ENCODE data around the gene KRT2. TPM values are rescaled to one million over a fixed set of nuclear protein-coding genes. Genes with fewer than 3 reads are reported as not detected.

KRT2 gene
- total and polyA plus RNA-seq, 2 of the 8 experiments (the other 6 are each of a cell fraction or from before 2014, with no cell fraction given) = not detected

GRCh38 chr12:52660934-52661499, 9.0 kb upstream of the KRT2 start:
- Histone ChIP-seq H2BK12ac (ENCODE audit: low read depth, low read length) (no peak overlapping the region), H3K56ac (replicated peaks; ENCODE audit: insufficient read length, low read depth, low read length) (no peak overlapping the region), H2BK20ac (ENCODE audit: low read length) (no peak overlapping the region), H2BK5ac (ENCODE audit: low read depth, low read length) (no peak overlapping the region), H3K27ac (ENCODE audit: low read depth, low read length) (no peak overlapping the region), H2BK15ac (ENCODE audit: low read length) (no peak overlapping the region), H2AFZ (ENCODE audit: low read length) (no peak overlapping the region), H3K79me2 (ENCODE audit: control insufficient read depth in 1 of 2, insufficient read depth in 2 of 2, low read length in 2 of 2) (no peaks in the 10 kb centered on the region), H3K14ac (ENCODE audit: insufficient read length) (no peak overlapping the region), H4K91ac (replicated peaks; ENCODE audit: insufficient read length, low read length) (no peak overlapping the region), H3K23ac (ENCODE audit: insufficient read length) (no peak overlapping the region), H3K18ac (ENCODE audit: extremely low read depth, low read length) (no peak overlapping the region), H3K9me3 (ENCODE audit: insufficient read depth in 2 of 2, low read depth in 1 of 2, low read length in 1 of 2) (no peaks in the 10 kb centered on the region), H3K4me2 (ENCODE audit: insufficient read depth in 1 of 2, low read depth in 2 of 2, low read length in 2 of 2) (no peak overlapping the region), H3K4ac (replicated peaks; ENCODE audit: insufficient read length, low read depth, low read length) (no peak overlapping the region), H3K36me3 (ENCODE audit: control insufficient read depth in 2 of 4, insufficient read depth in 4 of 4, low read length in 3 of 4) (no peaks in the 10 kb centered on the region), H3K23me2 (ENCODE audit: low read depth, low read length) (no peaks in the 10 kb centered on the region), H3K79me1 (ENCODE audit: low read depth, low read length) (no peaks in the 10 kb centered on the region), H3K4me1 (replicated peaks in 1 of 4; ENCODE audit: control insufficient read depth in 3 of 4, insufficient read depth in 4 of 4, low read length in 3 of 4) (no peaks in the 10 kb centered on the region), H4K8ac (ENCODE audit: extremely low read depth, insufficient read depth, low read length) (no peak overlapping the region), H4K20me1 (replicated peaks in 1 of 2; ENCODE audit: control insufficient read depth in 1 of 2, insufficient read depth in 2 of 2, low read length in 2 of 2) (no peaks in the 10 kb centered on the region), H3K4me3 (ENCODE audit: extremely low read depth in 1 of 4, insufficient read depth in 2 of 4, low read depth in 3 of 4, low read length in 4 of 4) (no peak overlapping the region), H3K27me3 (replicated peaks in 1 of 4; ENCODE audit: control insufficient read depth in 3 of 4, extremely low read depth in 1 of 4, insufficient read depth in 3 of 4, low read length in 3 of 4) (no peaks in the 10 kb centered on the region), H2AK5ac (ENCODE audit: low read depth, low read length) (no peak overlapping the region), H3K9ac (replicated peaks in 1 of 4; ENCODE audit: extremely low read depth in 1 of 4, low read depth in 3 of 4, low read length in 3 of 4) (no peak overlapping the region), H4K5ac (ENCODE audit: insufficient read length, low read depth, low read length) (no peak overlapping the region), H2BK120ac (replicated peaks; ENCODE audit: low read depth, low read length) (no peak overlapping the region)
- FAIRE-seq (no peak), DNase-seq (ENCODE audit: low read depth in 1 of 2, low spot score in 2 of 2) (no peak)
- WGBS, 2 experiments (ENCODE audit: extremely low coverage in 1 of 2, insufficient coverage in 1 of 2, insufficient read length in 1 of 2, insufficient replicate concordance in 2 of 2, low coverage in 1 of 2, low lambda C conversion rate in 2 of 2, missing lambda C conversion rate in 1 of 2) = 81% methylated on average over 3 of the region's 3 CpGs; no CpG with 5 or more reads in 1 of the 2 experiments
- ChIA-PET POLR2A (ENCODE audit: partially characterized antibody) (no interaction called here), CTCF (ENCODE audit: partially characterized antibody) (interaction anchor here (0.6 to 2.3 kb wide), 16 partner anchors 11 to 1096 kb away, joined by 3 to 7 read pairs (median 4); partner anchors contain the start of gene KRT83)
